ENCODE results near the gene CDH1.
"Not testable (repeated sequence)": the region's sequence is repeated elsewhere in the genome, so short reads cannot be mapped to it uniquely, and the experiment has no call there.

Gene CDH1

DNA sequence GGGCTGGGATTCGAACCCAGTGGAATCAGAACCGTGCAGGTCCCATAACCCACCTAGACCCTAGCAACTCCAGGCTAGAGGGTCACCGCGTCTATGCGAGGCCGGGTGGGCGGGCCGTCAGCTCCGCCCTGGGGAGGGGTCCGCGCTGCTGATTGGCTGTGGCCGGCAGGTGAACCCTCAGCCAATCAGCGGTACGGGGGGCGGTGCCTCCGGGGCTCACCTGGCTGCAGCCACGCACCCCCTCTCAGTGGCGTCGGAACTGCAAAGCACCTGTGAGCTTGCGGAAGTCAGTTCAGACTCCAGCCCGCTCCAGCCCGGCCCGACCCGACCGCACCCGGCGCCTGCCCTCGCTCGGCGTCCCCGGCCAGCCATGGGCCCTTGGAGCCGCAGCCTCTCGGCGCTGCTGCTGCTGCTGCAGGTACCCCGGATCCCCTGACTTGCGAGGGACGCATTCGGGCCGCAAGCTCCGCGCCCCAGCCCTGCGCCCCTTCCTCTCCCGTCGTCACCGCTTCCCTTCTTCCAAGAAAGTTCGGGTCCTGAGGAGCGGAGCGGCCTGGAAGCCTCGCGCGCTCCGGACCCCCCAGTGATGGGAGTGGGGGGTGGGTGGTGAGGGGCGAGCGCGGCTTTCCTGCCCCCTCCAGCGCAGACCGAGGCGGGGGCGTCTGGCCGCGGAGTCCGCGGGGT lies at the start of gene CDH1:
CDH1 (plus strand) TSS at position 247 of the 684 bp plus-strand sequence; CDS start at position 371, 124 bp downstream.
- DNase-seq (ENCODE audit: low read depth): no peak

DNA sequence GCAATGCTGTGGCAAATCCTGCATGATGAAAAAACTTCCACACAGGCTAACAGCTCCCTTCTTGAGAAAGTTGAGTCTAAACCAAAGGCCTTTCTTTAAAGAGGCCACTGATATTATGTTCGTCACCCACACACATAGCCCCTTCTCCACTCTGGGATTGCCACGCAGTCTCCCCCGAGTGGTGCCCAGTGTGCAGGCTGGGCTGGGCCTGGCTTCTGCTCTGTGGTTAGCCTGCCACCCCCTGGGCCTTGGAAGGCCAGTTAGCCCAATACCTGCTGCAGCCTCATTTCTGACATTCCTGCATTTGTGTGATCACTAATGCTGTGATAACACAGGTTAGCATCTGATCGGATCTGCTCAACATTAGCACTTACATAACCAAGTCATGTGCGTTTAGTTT lies 47.2 kb upstream of the CDH1 start:
- no peak for DNase-seq (ENCODE audit: low read depth)

DNA sequence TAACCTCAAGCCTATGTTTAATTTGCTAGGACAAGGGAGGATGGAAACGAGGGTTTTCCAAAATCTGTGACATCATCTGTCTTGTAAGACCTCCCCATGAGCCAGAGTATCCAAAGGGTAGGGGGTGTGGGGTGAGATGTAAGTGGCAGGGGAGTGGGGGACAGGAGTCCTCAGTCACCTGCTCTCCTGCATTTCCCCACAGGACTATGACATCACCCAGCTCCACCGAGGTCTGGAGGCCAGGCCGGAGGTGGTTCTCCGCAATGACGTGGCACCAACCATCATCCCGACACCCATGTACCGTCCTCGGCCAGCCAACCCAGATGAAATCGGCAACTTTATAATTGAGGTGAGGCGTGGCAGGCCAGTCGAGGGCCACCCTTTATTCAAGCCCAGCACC lies 41.5 kb upstream of the CDH1 start:
- no peak for DNase-seq (ENCODE audit: low read depth)

DNA sequence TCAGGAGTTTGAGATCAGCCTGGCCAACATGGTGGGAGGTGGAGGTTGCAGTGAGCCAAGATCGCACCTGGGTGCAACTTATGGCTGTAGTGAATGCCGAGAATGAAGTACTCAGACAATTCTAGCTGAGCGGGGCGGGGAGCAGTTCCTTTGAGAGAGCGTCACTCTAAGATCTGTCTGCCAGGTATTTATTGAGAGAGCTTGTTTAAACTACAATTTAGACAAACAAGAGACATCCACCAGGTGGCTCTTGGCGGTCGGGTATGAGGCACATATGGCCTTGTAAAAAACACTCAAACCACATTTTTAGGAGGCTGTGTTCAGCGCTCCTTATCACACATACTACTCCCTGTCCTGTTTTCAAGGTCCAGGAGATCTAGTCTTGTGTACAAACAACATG lies 40.6 kb upstream of the CDH1 start:
- DNase-seq (ENCODE audit: low read depth): no peak

DNA sequence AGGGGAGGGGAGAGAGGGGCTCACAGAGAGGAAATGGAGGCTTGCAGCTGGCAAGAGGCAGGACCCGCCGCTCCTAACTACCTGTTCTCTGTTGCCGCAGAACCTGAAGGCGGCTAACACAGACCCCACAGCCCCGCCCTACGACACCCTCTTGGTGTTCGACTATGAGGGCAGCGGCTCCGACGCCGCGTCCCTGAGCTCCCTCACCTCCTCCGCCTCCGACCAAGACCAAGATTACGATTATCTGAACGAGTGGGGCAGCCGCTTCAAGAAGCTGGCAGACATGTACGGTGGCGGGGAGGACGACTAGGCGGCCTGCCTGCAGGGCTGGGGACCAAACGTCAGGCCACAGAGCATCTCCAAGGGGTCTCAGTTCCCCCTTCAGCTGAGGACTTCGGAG lies 39.0 kb upstream of the CDH1 start:
- DNase-seq (ENCODE audit: low read depth): no peak

- DNase-seq (ENCODE audit: low read depth): no peak
Measured at GRCh38 chr16:68700120-68700519, 37.0 kb upstream of the CDH1 start.

DNA sequence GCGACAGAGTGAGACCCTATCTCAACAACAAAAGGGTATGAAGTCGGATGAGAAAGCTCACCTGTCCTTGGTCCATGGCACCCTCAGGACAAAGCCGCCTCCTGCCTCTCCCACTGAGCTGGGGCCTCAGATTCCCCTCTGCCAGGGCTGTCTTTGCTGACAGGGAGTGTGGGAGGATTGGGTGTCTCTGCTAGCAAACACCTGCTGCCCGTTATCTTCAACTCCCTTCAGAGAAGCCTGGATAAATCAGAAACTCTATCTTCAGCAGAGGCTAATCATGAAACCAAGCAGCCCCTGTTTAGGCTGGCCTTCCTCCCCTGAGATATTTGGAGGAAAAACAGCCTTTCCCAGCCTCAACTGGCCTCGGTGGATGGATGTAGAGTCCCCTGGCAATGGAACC lies 36.3 kb upstream of the CDH1 start:
- no peak for DNase-seq (ENCODE audit: low read depth)

DNA sequence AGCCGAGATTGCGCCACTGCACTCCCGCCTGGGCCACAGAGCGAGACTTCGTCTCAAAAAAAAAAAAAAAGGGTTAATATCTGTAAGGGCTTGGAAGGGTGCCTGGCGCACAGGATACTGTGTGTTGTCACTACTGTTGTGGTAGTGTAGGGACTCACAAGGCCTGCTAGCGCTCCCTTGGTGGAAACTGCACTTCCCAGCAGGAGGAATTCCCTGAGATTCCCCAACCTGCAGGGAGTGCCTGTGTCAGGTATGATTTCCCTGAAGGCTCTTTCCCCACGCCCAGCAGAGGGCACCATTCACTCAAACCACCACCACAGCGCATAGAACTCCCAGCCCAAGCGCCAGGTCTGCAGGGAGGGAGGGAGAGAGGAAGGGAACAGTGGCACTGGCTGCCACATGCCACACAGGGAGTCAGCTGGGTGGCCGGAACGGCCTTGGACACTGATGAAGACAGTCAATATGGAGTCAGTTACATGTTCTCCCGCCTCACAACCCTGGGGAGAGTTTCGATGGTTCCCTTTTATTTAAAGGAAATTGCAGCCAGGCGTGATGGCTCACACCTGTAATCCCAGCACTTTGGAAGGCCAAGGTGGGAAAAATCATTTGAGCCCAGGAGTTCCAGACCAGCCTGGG lies 32.7 kb upstream of the CDH1 start:
- DNase-seq (ENCODE audit: low read depth): peak; percentile 42

DNA sequence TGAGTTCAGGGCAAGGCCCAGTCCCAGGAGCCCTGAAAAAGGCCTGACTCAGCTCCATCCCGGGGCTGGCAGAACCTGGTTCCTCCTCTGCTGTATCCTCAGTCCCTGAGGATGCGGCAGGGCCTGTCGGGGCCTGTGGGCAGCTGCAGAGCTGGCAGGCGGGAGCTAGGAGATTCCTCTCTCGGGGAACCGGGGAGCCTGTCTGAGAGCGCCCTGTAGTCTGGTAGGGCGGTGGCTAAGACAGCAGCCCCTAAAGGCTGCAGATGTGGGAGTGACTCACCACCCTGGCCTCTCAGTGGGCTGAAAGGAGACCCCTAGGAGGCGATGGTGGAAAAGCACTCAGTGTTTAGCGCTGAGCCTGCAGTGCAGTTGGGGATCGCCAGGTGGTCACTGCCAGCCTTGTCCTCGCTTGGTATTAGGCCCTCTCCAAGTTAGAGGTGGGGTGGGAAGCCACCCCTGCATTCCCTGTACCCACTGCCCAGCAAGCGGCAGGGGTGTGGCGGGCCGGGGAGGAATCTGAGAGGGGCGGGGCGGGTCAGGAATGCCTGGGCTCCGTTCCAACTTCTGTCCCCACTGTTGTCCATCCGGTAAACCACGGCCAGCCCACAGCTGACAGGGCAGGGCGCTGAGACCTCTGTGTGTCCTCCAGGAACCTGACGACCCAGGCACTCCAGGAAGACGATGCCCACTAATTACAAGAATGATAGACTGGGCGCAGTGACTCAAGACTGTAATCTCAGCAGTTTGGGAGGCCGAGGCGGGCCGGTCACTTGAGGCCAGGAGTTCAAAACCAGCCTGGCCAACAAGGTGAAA lies 29.5 kb upstream of the CDH1 start:
- DNase-seq (ENCODE audit: low read depth): no peak

- DNase-seq (ENCODE audit: low read depth): no peak
Measured at GRCh38 chr16:68710211-68710610, 26.9 kb upstream of the CDH1 start.

DNA sequence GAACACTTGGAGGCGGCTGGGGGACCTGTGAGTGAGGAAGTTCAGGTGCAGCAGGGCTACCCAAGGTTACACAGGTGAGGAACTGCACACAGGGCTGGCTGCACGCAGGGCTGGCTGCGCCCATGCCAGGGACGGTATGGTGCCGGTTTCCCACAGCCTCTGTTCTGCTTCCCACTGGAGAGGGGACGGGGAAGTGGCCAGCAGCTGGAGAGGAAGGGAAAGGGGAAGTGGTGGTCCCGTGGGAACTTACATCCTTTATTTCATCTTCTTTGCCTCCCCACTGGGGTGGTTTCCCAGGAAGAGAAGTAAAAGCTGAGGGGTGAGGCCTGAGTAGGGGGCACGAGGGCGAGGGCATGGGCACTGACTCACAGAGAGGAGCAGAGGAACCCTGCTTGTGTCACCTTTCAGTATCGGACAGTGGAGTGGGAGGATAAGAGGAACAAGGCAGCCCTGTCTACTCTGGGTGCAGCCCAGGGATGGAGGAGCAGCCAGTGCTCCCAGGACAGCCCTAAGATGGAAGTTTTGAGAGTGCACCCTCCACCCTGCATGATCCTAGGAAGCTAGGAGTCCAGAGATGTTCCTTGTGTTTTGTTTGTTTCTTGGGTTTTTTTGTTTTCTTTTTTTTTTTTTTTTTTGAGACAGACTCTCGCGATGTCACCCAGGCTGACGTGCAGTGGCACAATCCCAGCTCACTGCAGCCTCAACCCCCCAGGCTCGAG lies 25.5 kb upstream of the CDH1 start:
- DNase-seq (ENCODE audit: low read depth): no peak

- DNase-seq (ENCODE audit: low read depth): no peak
Measured at GRCh38 chr16:68713361-68713760, 23.7 kb upstream of the CDH1 start.

- DNase-seq (ENCODE audit: low read depth): no peak
Measured at GRCh38 chr16:68715471-68715870, 21.6 kb upstream of the CDH1 start.

DNA sequence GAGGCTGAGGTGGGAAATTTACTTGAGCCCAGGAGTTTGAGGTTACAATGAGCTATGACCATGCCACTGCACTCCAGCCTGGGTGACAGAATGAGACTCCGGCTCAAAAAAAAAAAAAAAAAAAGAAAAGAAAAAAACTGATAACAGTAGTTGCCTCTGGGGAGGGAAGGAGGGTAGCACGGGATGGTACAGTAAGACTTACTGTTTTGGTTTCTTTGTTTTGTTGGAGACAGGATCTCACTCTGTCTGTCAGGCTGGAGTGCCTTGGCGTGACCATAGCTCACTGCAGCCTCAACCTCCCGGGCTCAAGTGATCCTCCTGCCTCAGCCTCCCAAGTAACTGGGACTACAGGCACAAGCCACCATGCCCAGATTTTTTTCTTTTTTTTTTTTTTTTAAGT lies 20.6 kb upstream of the CDH1 start:
- DNase-seq (ENCODE audit: low read depth): not testable (repeated sequence)

GRCh38 chr16:68717684-68718083 lies 19.4 kb upstream of the CDH1 start:
- DNase-seq (ENCODE audit: low read depth): no peak

DNA sequence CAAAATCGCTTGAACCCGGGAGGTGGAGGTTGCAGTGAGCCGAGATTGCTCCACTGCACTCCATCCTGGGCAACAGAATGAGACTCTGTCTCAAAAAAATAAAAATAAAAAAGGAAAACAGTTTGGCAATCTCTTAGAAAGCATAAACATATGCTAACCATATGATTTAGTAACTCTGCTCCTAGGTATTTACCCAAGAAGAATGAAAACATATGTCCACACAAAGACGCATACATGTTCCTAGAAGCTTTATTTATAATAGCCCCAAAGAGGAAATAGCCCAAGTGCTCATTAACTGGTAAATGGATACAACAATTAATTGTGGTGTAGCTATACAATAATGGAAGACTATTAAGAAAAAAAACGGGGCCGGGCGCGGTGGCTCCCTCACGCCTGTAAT lies 18.5 kb upstream of the CDH1 start:
- no peak for DNase-seq (ENCODE audit: low read depth)

DNA sequence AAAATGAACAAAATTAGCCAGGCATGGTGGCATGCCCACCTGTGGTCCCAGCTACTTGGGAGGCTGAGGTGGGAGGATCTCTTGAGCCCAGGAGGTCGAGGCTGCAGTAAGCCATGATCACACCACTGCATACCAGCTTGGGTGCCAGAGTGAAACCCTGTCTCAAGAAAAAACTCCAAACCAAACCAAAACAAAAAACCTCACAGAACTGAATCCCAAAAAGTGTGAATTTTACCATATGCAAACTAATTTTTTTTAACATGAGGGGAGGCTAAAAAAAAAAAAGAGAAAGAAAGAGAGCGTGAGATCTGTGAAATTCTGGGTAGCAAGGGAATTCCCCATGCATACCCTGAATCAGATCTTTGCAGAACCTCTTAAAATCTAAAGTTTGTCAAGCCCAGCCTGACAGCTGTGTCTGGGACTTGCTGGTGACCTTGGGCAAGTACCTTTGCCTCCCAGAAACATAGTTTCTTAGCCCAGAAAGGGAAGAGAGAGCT lies 17.1 kb upstream of the CDH1 start:
- DNase-seq (ENCODE audit: low read depth): no peak

DNA sequence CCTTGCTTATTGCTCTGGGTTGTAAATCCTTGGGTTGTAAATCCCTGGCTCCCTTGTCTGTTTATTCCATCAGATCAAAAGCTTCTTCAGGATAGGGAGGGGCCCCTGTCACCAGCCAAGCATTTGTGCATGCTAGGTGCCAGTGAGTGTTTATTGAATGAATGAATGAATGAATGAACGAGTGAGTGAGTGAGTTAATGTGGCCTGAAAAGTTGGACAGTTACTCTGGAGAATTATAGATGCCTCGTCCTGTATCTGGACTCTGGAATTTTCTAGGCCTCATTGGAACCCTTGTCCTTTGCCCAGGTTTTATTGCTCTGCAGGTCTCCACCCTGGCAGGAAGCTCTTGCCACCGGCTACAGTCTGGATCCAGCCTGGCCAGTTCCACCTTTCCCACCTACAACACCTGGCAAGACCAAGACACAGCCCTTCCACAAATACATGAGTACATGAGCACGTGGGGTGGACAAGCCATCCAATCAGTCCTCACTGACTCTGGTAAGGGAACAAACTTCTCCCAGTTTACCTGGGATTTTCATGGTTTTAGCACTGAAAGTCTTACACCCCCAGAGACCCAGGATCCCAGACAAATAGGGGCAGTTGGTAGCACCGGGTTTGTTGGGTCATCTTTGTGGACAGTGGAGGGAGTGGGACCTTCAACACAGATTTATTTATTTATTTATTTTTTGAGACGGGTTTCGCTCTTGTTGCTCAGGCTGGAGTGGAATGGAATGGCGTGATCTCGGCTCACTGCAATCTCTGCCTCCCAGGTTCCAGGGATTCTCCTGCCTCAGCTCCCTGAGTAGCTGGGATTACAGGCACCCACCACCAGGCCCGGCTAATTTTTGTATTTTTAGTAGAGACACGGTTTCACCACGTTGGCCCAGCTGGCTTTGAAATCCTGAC lies 14.7 kb upstream of the CDH1 start:
- DNase-seq (ENCODE audit: low read depth): no peak

GRCh38 chr16:68724797-68725196 lies 12.3 kb upstream of the CDH1 start:
- DNase-seq (ENCODE audit: low read depth): no peak

- DNase-seq (ENCODE audit: low read depth): no peak
Measured at GRCh38 chr16:68728523-68728922, 8.6 kb upstream of the CDH1 start.

DNA sequence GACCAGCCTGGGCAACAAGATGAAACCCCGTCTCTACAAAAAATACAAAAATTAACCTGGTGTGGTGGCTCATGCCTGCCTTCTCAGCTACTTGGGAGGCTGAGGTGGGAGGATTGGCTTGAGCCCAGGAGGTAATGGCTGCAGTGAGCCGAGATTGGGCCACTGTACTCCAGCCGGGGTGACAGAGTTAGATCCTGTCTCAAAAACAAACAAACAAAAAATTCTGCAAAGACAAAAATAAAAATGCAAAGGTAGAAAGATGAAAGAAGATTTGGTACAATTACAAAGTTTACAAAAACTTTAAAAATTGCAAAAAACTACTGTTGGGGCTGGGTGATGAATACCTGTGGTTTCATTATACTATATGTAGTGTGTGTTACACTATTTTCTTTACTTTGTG lies 5.5 kb upstream of the CDH1 start:
- DNase-seq (ENCODE audit: low read depth): no peak

Measured in stromal cell of bone marrow (primary cell).